Spleen (tissue), 7 donors: ENCODE results near the gene TBL1X.

Experiments used
- CTCF ChIP-seq, 11 experiments: fragments of 200-600 bp in 7 of 11; fragments of 450-650 bp in 4 of 11; sonication (generic) in 4 of 11; IDR thresholded peaks in 8 of 11; conservative IDR thresholded peaks in 3 of 11; 1 replicate in 7 of 11; 2 replicates in 4 of 11; pipeline versions ENCODE4 v1.4.0 to v1.8.0; 2016 to 2021; ENCODE audit warnings: antibody characterized with exemption in 11 of 11, inconsistent platforms in 4 of 11, mild to moderate bottlenecking in 1 of 11
- POLR2A ChIP-seq, 3 donors: fragments of 450-650 bp; IDR thresholded peaks; one replicate each; pipeline ENCODE4 v1.5.1; 2017; ENCODE audit warnings: antibody characterized with exemption in 3 of 3, mild to moderate bottlenecking in 1 of 3
- donor health status: DM: no; HTN: no; CAD: no; lungs with moderate emphysema.
- donor health status: DM: no; HTN: no; CAD: no.
- donor health status: DM: no; HTN: no; CAD: no.

- TF ChIP-seq CTCF (IDR thresholded peaks at IDR 0.05 in 8 of 11, conservative IDR thresholded peaks at IDR 0.05 in 3 of 11): no peak
- TF ChIP-seq POLR2A (IDR thresholded peaks at IDR 0.05): no peak
Measured at GRCh38 chrX:9577555-9577954, 112.7 kb downstream of the TBL1X start.
